Measurements from ENCODE around the gene MYMK.
A peak's percentile ranks its signal among the peaks of the same experiment; 100 is the strongest.

The MYMK gene

DNA sequence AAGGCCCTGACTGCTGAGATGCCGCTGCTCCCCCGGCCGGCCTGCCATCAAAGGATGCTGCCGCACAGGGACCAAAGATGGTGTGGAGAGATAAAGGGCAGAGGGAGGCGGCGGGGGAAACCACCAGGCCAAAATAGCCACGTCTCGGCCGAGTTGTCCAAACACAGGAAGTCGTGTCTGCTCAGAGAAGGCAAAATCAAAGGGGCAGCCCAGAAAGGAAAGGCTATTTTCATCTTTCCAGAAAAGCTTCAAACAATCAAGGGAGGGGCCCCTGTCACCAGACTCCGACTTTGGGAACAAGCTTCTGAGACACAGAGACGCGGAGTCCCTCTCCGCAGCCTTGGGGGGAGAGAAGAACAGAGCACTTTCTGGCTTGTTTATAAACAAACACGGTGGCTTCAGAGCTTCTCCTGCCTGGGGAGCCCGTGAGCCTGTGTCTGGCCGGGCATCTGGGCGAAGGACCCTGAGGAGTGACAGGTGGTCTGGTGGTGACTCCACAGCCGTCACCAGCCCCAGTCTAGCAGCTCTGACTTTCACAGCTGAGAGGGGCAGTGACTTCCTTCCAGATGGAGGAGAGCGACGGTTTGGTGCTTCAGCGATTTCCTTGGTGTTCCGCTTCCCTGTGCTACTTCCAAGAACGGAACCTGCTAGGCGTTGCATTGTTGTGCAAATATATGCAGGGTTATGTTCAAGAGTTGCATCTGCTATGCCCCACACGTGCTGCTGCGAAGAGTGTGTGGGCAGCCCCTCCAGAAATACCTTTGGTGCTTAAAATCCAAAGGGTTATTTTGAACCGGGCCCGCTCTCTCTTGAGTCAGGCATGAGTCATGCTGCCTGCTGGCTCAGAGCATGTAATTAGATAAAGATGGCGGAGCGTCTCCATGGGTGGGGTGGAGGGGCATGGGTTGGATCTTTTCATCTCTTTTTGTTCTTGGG lies 33.7 kb upstream of the MYMK start:
- peak; percentile 33 for DNase-seq (ENCODE audit: low read depth, low spot score)

DNA sequence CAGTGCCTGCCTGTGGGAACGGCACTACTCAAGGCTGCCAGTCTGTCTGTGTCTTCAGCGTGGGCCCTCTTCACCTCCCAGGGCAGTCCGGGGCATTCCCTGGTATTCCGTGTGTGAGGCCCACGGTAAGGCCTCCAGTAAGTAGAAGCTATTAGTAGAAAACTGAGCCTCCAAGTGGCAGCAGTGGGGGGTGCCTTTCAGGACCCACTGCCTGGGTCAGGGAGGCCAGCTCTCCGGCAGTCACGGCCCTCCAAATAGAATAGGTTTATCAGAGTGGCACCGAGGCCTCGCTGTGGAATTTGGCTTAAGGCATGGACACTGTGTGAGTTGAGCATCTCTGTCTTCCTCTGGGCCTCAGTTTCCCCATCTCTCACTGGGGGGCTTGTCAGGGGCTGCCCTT lies 32.8 kb upstream of the MYMK start:
- no peak for DNase-seq (ENCODE audit: low read depth, low spot score)

DNA sequence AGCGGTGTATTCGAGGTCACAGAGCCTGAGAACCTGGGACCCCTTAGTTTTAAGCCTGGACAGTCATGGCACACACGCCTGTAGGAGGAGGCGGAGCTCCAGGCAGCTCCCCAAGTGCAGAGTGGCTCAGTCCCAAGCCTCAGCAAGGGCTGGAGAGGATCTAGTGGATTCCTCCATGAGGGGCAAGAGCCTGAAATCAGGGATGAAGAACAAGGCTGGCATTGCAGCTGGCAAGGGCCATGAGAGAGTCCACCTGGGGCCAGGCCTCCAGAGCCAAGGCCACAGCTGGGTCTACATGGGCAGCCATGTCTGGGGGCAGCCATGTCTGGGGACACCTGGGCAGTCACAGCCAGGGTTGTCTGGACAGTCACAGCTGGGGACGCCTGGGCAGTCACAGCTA lies 31.6 kb upstream of the MYMK start:
- no peak for DNase-seq (ENCODE audit: low read depth, low spot score)

DNA sequence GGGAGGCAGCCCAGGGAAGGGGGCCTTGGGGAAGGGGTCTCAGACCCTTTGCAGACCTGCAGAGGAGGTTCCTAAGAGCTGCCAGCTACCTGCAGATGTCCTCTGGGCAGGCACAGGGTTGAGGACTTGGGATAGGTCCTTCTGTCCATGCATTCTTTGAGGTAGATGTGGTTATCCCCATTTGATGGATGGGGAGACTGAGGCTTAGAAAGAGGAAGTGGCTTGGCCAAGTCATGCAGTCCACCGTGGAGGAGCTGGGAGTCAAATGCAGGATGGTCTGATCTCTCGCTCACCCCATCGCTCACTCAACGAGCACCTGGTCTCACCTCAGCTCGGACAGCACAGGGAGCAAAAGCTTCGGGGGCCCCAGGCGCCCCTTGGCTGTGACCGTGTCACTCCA lies 30.0 kb upstream of the MYMK start:
- DNase-seq (ENCODE audit: low read depth, low spot score) = no peak

DNA sequence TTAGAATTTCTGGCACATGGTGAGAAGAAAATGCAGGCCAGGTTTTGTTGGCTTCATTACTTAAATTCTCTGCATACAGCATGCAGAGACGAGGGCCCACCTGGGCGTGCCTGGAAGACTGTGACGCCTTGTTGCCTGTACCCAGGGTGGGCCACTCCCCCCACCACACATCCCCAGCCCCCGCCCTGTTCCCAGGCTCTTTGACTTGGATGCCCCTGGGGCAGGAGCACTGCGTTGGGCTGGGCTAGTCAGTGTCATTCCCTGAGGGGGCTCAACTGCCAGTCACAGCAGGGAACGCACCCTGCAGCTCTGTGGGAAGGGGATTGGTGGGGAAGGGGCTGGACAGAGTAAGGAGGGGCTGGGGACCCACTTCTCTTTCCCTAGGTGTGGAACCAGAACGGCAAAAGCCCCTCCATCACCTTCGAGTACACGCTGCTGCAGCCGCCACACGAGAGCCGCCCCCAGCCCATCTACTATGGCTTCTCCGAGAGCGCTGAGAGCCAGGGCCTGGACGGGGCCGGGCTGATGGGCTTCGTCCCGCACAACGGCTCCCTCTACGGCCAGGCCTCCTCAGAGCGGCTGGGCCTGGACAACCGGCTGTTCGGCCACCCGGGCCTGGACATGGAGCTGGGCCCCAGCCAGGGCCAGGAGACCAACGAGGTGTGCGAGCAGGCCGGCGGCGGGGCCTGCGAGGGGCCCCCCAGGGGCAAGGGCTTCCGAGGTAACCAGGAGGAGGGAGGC lies 29.4 kb upstream of the MYMK start:
- no peak for DNase-seq (ENCODE audit: low read depth, low spot score)

DNA sequence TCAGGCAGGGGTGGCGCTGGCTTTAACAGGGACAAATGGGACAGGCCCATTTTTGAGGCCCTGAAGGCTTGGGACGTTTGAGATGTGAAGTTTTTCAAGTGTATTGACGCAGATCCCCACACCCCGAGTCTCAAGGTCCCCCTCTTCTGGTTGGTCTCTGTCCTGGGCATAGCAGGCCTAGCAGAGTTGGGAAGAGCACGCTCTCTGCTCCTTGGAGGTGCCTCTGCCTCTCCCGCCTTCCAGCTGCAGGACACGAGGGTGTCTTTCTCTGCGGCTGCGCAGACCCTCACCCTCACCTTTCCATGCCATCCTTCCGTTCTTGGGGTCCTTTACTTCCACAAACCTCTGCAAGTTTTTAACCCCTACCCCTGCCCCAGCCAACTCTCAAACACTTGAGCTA lies 28.4 kb upstream of the MYMK start:
- DNase-seq (ENCODE audit: low read depth, low spot score) = no peak

DNA sequence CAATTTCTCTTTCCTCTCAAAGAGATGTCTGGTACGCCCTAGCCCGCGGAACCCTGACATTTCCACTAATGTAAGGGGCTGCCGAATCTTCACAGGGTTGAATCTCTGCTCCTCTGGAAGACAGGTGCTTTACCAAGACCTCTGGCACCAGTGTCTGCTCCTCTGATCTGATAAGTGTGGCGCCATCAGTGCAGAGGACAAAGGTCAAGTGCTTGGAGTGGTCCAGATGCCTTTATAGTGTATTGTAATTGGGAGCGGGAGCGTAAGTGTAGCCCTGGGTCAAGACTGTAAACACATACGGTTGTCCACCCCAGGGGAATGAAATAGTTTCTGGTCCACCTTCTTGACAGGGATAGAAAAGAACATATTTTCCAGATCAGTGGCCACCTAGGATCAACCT lies 27.5 kb upstream of the MYMK start:
- DNase-seq (ENCODE audit: low read depth, low spot score) = no peak

DNA sequence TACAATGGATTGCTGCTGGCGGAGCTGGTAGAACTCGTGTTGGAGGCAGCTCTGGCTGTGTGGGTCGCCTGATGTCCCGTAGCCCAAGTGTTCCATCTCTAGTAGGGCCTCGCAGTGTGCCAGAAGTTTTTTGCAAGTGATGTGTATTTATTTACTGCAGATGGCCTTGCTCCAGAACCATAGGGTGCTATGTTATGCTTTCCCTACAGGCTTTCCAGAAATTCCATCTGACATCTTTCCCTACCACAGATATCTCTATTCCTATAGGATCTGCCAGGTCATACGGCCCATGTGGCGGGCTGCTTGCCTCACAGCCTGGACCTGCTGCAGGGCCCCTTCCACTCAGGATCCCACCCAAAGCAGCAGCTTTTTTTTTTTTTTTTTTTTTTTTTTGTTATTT lies 26.7 kb upstream of the MYMK start:
- DNase-seq (ENCODE audit: low read depth, low spot score) = no peak

DNA sequence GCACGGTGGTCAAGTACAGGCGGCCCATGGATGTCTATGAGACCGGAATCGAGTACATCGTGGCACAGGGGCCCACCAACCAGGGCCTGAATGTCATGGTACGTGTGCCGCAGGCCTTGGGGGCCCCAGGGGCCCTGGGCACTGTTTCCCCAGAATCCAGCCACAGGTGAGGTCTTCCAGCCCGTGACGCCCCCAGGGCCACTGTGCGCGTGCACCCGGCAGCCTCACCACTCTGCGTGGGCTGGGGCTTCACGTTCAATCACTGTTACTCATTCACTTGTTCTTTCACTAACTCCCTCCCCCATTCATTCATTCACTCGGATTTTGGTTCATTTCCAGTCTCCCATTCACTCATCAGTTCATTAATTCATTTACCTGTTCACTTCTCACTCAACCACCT lies 22.4 kb upstream of the MYMK start:
- DNase-seq (ENCODE audit: low read depth, low spot score) = no peak

DNA sequence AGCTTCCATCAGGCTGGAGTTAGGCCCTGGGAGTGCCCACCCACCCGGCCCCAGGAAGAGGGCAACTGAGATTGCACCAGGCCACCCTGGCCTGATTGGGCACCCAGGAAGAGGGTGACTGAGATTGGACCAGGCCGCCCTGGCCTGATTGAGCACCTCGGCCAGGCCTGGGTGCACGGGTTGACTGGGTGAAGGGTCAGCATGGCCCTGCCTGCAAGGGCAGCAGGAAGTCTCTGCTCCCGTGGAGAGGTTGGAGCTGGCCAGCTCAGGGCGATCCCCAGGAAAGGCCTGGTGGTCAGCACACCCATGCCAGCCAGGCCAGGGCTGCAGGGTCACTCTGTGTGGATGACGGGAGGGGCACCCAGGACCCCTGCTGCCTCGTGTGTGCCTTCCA lies 21.5 kb upstream of the MYMK start:
- DNase-seq (ENCODE audit: low read depth, low spot score) = no peak

DNA sequence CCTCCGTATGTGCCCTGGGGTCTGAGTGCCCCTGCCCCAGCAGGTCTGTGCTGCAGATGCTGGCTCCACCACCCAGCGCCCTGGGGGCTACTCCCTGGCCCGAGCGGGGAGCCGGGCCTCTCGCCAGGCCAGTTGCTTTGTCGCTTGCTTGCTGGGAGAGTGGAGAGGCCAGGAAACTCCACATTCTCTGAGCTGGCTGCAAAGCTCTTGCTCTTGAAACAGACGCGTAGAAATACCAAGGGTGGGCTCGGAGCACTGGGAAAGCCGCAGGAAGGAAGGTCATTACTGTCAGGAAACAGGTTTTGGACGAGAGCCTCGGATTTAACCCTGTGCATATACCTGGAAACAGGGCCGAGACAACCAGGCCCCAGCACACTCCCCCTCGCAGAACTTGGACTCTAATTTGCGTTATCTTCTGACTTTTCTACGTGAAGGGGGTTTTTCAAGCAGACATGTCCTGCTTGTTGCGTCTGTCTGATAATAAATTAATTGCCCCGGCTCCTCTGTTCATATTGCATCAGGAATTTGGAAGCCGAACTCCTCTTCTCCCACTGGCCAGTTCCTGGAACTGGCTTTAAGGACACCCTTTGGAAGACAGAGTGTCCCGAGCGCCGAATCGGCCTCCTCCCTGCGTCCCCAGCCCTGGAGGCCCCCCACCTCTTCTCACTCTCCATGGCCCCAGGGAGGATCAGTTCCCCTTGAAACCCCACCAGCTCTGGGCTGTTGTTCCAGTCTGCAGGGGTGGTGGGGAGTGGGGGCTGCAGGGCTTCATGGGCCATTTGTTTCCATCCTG lies 20.9 kb upstream of the MYMK start:
- DNase-seq (ENCODE audit: low read depth, low spot score) = no peak

DNA sequence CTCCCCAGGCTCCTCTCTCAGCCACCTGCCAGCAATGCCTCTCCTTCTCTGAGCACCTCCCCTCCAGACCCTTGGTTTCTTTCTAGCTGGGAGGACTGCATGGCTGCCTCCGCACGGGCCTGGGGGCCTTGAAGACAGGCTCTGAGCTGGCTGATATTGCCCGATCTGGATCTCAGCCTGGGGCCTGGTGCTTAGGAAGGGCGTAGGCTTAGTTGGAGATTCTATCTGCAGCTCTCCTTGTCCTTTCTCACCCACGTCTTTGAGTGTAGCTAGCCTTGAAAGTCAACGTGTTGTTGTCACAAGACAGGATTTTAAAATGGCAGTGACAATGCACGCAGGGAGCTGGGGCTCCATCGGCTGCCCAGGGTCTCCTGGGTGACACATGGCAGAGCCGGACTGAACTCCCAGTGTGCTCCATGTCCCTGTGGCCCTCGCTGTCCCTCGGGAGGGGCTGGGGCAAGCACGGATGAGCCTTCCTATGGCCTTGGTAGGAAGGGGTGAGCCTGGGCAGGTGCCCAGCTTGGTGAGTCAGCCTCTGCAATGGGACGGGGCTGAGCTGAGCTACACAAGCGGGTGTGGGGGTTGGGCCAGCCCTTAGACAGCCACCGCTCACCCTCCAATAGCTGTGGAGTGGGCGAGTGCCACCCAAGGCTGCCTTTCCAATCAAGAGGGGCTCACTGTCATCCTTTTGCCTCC lies 19.2 kb upstream of the MYMK start:
- DNase-seq (ENCODE audit: low read depth, low spot score) = no peak

DNA sequence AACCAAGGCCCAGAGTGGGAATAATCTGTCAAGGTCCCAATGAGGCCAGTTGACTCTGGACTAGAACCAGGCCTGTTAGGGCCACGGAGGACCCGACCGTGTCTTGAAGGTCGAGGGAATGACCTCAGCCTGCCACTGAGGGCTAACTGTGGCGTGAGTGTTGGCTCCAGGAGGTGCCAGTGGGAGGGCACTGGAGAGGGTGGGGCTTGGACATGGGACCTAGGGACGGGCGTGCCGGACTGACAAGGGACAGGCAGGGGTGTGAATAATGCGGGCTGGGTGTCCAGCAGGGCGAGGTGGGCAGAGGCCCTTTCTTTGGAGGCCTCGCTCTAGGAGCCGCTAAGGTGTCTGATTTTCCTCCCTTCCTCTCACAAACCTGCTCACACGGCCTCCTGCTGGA lies 17.2 kb upstream of the MYMK start:
- no peak for DNase-seq (ENCODE audit: low read depth, low spot score)

DNA sequence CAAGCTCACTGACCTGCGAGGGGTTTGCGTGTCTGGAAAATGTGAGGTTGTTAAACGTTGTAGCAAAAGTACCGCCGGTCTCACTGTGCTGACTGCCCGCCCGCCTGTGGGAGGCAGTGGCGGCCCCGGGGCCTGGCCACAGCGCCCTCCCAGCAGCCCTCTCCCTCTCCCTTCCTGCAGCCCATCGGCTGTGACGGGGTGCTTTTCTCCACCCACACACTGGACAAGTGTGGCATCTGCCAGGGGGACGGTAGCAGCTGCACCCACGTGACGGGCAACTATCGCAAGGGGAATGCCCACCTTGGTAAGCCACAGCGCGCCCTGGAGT lies 15.9 kb upstream of the MYMK start:
- no peak for DNase-seq (ENCODE audit: low read depth, low spot score)

DNA sequence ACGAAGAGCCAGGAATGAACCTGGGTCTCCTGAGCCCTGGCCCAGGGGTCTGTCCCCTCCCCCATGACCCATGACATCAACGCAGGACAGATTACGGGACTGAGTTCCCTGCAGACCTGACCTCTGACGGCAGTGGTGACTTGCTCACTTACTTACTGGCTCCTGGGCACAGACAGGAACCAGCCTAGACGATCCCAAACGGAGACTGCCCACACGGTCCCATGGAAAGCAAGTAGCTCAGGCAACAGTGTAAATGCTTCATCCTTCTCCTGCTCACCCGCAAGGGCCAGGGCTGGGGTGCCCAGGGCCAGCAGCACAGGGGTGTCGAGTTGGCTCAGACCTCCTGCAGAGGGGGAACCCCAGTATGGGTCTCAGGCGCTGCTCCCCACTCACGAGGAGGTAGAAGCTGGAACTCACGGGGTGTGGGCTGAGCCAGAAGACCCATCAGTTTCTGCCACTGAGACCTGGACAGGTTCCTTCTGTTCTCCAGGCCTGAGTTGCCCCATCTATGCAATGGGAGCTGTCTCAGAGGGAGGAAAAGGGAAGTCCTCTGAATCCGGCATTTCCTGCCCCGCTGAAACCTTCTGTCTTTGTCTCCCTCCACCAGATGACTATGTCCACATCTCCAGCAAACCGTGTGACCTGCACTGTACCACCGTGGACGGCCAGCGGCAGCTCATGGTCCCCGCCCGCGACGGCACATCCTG lies 15.4 kb upstream of the MYMK start:
- DNase-seq (ENCODE audit: low read depth, low spot score) = no peak

DNA sequence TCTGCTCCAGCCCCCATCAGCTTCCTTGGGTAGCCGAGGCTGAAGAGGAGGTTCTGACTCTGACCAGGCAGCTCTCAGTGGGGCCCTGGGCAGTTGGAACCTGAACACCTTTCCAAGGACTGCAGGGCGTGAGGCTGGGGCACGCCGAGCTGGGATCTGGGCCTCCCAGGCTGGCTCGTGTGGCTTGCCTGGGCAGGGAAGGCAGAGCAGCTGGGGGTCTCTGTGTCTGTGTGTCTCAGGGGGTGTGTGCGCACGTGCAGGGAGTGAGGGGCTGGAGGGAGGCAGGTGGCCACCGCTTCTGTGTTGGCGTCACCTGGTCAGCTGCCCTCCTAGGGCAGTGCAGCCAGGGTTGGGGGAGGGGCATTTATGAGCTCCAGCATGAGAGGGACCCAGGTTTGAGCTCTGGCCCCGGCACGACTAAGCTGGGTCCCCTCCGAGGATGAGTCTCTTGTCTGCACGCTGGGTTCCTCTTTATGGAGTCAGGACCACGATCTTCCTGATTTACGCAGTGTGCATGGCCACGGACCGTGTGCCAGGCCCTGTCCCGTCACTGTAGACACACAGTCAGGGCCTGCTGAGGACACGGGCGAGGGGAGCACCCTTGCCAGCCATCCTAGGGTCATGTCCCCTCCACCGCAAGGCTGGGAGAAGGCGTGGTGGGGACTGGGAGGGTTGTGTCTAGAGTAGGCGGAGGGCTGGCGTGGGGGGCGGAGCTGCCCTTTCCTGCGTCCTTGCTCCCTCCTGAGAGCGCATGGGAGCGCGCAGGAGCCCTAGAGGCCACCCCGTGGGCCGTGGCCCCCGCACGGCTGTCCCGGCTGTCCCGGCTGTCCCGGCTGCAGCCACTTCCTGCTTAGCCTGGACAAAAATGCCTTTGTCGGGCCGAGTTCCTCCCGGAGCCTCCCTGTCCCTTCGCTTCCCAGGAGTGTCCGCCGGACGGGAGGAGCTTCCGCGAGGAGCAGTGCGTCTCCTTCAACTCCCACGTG lies 14.4 kb upstream of the MYMK start:
- DNase-seq (ENCODE audit: low read depth, low spot score) = no peak

DNA sequence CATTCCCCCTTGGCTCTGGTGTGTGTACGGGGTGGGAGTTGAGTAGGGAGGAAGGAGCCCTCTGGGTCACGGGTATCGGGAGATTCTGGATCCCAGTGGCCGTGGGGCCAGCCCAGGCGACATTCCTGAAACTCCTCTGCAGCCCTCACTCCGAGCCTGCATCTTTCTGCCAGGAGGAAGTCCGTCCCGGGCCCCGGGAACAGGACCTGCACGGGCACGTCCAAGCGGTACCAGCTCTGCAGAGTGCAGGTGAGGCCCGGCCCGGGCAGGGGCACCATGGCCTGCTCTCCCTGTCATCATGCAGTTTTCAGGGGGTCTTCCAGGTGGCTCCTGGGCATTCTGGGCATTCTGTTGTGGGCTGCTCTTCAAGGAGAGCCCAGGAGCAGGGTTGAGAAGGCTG lies 13.4 kb upstream of the MYMK start:
- DNase-seq (ENCODE audit: low read depth, low spot score) = no peak

DNA sequence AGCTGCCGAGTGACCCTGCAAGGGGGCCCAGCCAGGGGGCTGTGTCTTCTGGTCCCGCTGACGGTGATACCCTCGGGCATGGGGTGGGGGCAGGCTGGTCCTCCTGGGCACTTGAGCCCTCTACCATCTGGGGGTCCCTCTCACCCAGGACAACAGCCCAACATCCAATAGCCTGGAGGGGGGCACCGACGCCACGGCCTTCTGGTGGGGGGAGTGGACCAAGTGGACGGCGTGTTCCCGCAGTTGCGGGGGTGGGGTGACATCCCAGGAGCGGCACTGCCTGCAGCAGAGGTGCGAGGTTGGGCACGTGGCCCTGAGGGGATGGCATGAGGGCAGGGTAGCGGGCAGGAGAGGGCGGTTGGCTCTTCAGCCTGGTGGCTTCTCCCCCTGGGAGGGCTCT lies 12.5 kb upstream of the MYMK start:
- no peak for DNase-seq (ENCODE audit: low read depth, low spot score)

DNA sequence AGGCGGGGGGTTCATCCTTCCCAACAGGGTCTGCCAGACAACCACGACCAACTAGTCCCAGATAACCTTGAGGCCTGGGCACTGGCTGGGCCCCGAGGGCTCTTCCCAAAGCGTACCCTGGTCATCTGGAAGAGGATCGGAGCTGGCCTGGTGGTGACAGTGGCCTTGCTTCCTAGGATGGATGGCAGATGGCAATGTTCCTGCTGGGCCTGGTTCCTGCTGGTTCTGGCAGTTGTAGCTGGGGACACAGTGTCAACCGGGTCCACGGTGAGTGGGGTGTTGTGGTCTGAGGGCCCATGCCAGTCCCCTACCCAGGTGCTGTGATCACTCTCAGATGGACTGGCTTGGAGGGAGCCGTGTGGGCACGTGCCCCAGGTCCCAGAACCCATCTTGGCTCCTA lies 11.8 kb upstream of the MYMK start:
- DNase-seq (ENCODE audit: low read depth, low spot score) = no peak

DNA sequence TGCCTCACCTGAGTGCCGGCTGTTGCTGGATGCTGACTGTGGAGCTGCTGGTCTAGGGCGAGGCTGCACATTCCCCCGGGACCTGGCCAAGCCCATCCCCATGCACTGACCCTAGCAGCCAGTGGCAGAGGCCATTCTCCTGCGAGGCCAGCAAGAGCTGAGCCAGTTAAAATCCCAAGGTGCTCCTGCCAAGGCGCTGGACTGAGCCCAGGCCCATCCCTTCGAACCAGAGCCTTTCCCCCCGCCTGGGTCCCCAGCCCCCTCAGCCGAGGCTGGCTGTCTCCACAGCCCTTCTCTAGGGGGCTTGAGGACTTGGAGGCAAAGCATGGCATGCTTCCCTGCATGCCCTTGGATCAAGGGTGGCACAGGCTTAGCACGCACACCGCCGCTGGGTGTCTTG lies 11.3 kb upstream of the MYMK start:
- no peak for DNase-seq (ENCODE audit: low read depth, low spot score)
